HG03558 (cell line): Measurements from ENCODE around the gene TP63.

Source experiments
- ATAC-seq: cut with Tn5 transposase; IDR thresholded peaks from one replicate; pipeline ENCODE4 v1.9.1; 2021; ENCODE audit warnings: moderate number of reproducible peaks; ENCODE audit not compliant: unreplicated experiment; ENCODE audit errors: extremely low read depth

TP63 gene

GRCh38 chr3:189680723-189681122, 49.5 kb downstream of the TP63 start:
- ATAC-seq = no peak

DNA sequence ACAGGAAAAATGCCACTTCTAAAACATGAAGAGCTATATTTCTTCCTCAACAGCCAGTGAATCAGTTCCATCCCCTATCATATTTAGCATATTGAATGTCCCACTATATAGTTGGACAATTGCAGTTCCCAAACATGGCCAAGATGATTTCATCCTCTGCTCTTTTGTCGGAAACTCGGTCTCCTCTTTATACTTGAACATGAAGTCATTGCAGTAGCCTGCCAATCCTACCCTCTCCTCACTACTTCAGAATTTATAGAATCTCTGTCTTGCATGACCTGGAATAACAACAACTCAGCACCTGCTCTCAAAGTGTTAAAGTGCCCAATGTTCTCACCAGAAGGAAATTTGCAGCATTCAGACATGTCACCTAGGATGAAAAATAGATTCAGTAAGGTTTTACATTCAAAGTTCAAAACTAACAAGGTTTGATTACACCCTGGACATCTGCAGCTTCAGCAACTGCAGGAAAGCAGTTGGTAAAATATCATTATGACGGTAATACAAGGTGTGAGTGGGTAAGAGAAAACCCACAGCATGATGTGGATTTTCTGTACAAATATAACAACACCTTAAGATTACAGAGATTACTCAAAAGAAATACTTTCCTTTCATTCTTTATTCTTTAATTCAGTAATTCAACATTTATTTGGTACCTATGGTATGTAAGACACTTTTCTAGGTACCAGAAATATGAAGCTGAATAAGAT, 52.5 kb downstream of the TP63 start:
- no peak for ATAC-seq

- ATAC-seq = no peak
These were observed 53.1 kb downstream of the TP63 start for GRCh38 chr3:189684317-189684716.

DNA sequence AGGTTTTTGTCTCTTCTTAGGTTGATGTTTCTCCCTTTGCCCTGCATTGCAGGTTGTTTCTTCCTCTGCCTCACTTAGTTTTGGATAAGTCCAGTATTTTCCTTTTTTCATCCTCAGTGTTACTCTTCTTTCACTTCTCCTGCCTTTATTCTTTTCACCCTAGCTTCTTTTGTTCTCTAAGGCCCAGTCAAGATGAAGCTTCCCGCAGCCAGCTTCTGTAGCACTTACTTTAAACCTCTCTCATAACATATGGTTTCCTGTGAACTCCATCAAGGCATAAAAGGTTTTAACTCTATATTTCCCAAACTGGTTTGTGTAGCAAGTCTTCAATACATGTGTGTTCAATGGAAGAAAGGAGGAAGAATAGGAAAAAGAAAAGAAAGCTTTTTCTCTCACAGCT, 54.1 kb downstream of the TP63 start:
- no peak for ATAC-seq

- no peak for ATAC-seq
These were observed 54.7 kb downstream of the TP63 start for GRCh38 chr3:189685860-189686259.

GRCh38 chr3:189687475-189687874, 56.3 kb downstream of the TP63 start:
- ATAC-seq = no peak

DNA sequence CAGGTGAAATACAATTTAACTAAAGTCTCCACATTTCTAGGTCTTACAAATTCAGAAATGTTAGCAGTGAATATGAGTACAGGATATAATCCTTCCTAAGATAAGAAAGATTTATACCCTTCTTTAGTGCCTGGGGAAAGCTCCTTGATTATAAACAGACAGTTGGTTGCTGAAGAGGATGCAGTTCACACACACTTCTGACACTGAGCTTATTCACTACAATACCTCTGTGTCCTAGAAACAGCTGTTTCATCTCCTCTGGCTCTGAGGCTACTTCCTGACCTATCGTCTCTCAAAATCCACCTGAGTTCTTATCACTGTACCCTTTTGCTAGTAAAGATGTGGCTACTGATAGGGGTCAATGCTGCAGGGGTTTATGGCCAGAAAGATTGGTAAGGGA, 57.1 kb downstream of the TP63 start:
- no peak for ATAC-seq

GRCh38 chr3:189689625-189690024, 58.4 kb downstream of the TP63 start:
- no peak for ATAC-seq

- ATAC-seq = no peak
These were observed 59.0 kb downstream of the TP63 start for GRCh38 chr3:189690237-189690636.

DNA sequence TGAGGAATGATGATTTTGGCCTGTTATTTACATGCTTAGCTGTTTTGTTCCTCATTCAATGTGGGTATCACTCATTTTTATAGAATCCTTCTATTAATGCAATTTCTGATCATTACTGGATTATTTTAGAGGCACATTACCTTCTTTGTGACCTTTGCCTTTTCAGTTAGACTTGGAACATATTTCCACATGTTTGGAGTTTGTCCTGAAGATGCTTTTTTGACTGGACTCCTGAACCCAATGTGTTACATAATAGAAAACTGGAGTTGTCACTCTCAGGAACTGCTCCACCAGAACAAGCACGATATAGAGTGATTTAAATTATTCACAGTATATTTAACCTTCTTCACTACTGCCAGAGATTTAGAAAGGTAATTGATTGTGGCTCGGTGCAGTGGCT, 59.5 kb downstream of the TP63 start:
- ATAC-seq = no peak

GRCh38 chr3:189695400-189695799, 64.2 kb downstream of the TP63 start:
- no peak for ATAC-seq

DNA sequence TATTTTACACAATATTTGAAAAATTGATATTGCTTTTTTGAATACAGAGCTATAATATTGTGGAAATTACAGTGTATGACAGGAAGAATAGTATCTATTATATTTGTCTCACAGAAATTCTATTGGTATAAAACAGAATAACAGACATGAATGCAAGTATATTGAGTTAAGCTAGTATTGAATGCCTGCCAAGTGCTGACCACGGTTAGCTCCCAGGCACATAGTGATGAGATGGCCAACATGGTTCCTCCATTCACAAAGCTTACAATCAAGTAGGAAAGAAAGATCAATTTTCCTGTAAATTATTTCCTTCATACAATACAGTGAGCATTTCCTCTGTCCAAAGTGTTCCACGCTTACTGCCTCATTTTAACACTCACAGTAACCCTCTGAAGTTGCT, 67.6 kb downstream of the TP63 start:
- ATAC-seq = no peak

DNA sequence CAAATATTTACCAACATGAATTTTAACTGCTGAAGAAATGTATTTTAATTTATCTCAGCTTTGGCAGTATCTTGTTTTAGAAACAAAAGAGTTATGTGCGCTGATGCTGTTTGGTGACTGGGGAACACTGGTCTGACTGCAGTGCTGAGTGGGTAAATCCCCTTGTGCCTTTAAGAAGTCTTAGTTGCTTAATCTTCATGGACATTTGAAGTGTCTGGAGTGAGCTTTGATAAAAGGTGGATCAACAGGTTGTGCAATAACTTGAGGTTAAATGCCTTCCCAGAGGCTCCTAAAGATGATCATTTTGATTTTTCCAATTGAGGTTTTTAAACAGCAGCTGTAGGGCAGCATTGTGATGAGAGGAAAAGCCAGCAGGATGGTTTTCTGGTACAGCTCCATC, 68.7 kb downstream of the TP63 start:
- no peak for ATAC-seq

DNA sequence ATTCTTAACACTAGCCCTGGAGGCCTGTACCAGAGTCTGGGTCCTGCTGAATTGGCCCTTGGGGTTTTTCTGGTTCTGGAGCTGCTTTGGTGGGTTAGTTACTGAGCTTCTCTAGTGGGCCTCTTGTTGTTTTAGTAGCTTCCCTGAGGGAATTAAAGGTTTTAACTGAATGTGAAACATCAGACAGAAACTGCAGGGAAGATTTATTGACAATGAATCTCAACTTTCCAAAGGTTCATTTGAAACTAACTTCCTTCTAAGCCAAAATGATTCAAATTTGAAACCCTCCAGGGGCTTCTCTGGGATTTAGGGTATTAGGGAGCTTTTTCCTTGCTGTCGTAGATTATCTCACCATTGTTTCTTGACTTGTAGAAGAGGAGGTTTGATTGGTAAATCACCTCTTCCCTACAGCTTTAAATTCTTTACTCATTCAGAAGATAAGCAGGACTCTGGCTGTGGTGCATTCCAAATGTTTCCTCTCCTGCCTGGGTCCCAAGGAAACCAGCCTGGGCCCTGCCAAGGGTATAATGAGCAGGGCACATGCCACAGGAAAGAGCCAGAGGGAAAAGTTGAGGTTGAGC, 71.0 kb downstream of the TP63 start:
- no peak for ATAC-seq

- no peak for ATAC-seq
These were observed 72.7 kb downstream of the TP63 start for GRCh38 chr3:189703865-189704264.

DNA sequence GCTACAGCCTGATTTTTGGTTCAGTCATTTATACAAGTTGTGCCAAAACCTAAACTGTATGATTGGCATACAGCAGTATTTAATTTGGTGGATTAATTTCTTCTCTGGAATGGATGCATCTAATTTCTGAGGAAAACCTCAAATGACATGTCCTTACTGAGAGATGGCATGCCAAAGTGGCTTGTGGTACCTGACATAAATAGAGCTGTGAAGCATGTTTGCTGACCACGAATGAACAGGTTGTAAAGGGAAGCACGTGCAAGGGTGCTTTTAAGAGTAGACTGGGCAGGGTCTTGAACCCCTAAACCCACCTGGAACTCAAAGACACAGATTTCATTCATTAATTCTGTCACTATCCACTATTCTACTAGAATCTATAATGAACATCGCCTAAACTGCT, 77.2 kb downstream of the TP63 start:
- no peak for ATAC-seq

GRCh38 chr3:189710620-189711402, 79.6 kb downstream of the TP63 start:
- ATAC-seq = no peak

DNA sequence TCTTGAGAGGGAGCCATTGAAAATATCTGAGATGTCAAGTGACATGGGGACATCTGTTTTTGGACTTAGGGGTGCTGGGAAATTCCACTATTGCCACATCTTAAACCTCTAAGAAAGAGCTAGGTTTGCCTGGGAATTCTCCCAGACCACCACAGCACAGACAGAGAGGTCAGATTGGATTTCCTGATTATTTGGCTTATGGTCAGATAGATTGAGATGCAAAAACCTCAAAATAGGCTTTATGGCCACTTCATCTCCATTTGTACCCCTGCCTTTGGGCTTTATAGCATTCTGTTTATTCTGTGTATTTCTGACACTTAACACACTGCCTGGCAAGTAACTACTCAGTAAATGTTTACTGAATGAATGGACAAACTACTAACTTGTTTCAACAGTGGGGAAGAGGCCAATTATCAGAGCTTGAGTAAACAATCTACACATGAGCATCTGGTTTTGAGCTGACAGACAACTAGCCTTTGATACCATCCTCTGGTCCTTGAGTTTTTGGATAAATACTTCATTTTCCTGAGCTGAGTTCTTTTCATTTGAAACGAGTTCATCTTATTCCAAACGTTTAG, 81.8 kb downstream of the TP63 start:
- ATAC-seq = no peak

DNA sequence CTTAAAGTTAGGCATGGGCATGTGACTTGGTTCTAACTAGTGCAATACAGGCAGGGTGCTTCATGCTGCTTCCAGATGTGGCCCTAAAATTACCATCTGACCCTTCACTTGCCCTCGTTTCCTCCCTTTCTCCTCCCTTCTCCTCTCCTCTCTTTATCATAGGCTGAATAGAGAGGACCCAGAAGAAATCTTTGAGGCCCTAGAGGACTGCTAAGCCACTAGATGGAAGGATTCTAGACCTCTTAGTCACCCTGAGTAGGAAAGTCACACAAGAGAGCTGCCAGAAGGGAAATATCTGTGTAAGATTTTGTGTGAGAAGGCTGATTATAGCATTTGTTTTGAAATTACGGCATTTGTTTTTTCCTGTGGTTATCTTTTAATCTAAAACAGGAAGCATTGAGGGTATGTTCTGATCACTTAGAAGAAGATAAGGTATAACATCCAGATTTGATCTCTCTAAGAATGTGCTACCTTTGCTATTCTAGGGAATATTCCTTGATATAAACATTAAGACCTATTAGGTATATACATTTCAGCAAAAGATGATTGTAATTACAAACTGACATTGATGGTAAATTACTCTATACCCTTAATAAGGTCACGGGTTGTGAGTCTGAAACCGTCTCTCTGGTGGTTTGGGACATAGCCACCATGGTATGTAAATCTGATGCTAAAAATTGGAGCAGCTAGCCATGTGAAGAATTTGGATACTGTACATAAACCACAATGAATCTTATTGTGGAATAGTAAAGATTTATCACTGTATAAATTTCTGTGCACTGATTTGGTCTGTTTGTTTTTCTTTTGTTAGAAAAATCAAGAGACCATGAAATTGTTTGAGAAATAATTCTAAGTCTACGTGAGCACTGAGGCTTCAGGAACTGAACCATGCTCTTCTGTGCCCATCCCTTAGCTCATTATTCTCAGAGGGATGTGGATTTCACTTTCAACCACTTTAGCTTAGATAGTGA, 84.1 kb downstream of the TP63 start:
- no peak for ATAC-seq

GRCh38 chr3:189718215-189718614, 87.0 kb downstream of the TP63 start:
- no peak for ATAC-seq
